Measurements from ENCODE around the gene COL24A1. TPM values are rescaled to one million over a fixed set of nuclear protein-coding genes. Genes with fewer than 3 reads are reported as not detected.

The COL24A1 gene
- total and polyA plus RNA-seq, 2 of the 8 experiments (the other 6 are each of a cell fraction or from before 2014, with no cell fraction given), result 0.23 to 1.1 TPM

- TF ChIP-seq HDAC2 (IDR thresholded peaks at IDR 0.05; ENCODE audit: borderline replicate concordance in 1 of 2, low read depth in 2 of 2, low read length in 2 of 2) (0 out of 4 replicates have a peak, but pooled peaks of 1 of the 2 experiments have one; percentile 43), BCL11A (IDR thresholded peaks at IDR 0.05; ENCODE audit: low read depth in 2 of 2, low read length in 2 of 2) (no peak), CHD1 (IDR thresholded peaks at IDR 0.05; ENCODE audit: low read depth, low read length) (no peak), TCF12 (IDR thresholded peaks at IDR 0.05; ENCODE audit: low read depth, low read length) (no peak), POLR2A (IDR thresholded peaks at IDR 0.05; ENCODE audit: control extremely low read depth in 1 of 2, low read depth in 2 of 2, low read length in 2 of 2) (no peak), SUZ12 (IDR thresholded peaks at IDR 0.05; ENCODE audit: low read length) (no peak), SIX5 (IDR thresholded peaks at IDR 0.05; ENCODE audit: low read depth, low read length) (no peak), RBBP5 (IDR thresholded peaks at IDR 0.05; ENCODE audit: borderline replicate concordance, low read depth, low read length) (no peak), TAF1 (IDR thresholded peaks at IDR 0.05; ENCODE audit: low read depth, low read length) (no peak), SP2 (IDR thresholded peaks at IDR 0.05; ENCODE audit: low read length) (no peak), CHD7 (IDR thresholded peaks at IDR 0.05; ENCODE audit: insufficient replicate concordance, low read length) (no peak), NRF1 (IDR thresholded peaks at IDR 0.05; ENCODE audit: low read depth, low read length) (no peak), CEBPB (IDR thresholded peaks at IDR 0.05; ENCODE audit: low read depth, low read length) (no peak)
These were observed 180.6 kb downstream of the COL24A1 start (continued) for GRCh38 chr1:85975912-85976371.

Data from H1 (cell line).